NT2/D1 (cell line): ENCODE data around the gene TRMT61A.

ENCODE experiments used
- DNase-seq: peaks from one replicate; pipeline ENCODE4 v3.0.0-alpha.2; 2011; ENCODE audit warnings: low read depth, low spot score
- H3K27me3 ChIP-seq: 2 replicates; pipeline ENCODE4 v1.6.0; 2011; ENCODE audit warnings: mild to moderate bottlenecking; ENCODE audit not compliant: insufficient read length, insufficient read depth
- H3K36me3 ChIP-seq: 2 replicates; pipeline ENCODE4 v1.6.1; 2011; ENCODE audit warnings: mild to moderate bottlenecking, low read length, mixed read lengths; ENCODE audit not compliant: insufficient read depth, insufficient read length
- H3K4me1 ChIP-seq: 2 replicates; pipeline ENCODE4 v1.5.1; 2011; ENCODE audit not compliant: insufficient read depth, insufficient read length
- H3K4me3 ChIP-seq: 2 replicates; pipeline ENCODE4 v1.5.1; 2011; ENCODE audit warnings: low read depth; ENCODE audit not compliant: insufficient read length
- H3K9ac ChIP-seq: 2 replicates; pipeline ENCODE4 v1.6.0; 2011; ENCODE audit warnings: low read depth; ENCODE audit not compliant: insufficient read length
- H3K9me3 ChIP-seq: 2 replicates; pipeline ENCODE4 v1.5.1; 2011; ENCODE audit warnings: mild to moderate bottlenecking, low read length; ENCODE audit not compliant: insufficient read depth
- SUZ12 ChIP-seq: IDR thresholded peaks from 2 replicates; pipeline ENCODE4 v1.6.1; 2011; ENCODE audit not compliant: insufficient read length, insufficient read depth; ENCODE audit errors: extremely low read depth
- YY1 ChIP-seq: IDR thresholded peaks from 2 replicates; pipeline ENCODE4 v1.6.1; 2011; ENCODE audit not compliant: insufficient read length, insufficient read depth
- ZNF274 ChIP-seq: IDR thresholded peaks from 2 replicates; pipeline ENCODE4 v1.6.1; 2011; ENCODE audit warnings: mild to moderate bottlenecking, low read depth, low read length

TRMT61A gene

DNA sequence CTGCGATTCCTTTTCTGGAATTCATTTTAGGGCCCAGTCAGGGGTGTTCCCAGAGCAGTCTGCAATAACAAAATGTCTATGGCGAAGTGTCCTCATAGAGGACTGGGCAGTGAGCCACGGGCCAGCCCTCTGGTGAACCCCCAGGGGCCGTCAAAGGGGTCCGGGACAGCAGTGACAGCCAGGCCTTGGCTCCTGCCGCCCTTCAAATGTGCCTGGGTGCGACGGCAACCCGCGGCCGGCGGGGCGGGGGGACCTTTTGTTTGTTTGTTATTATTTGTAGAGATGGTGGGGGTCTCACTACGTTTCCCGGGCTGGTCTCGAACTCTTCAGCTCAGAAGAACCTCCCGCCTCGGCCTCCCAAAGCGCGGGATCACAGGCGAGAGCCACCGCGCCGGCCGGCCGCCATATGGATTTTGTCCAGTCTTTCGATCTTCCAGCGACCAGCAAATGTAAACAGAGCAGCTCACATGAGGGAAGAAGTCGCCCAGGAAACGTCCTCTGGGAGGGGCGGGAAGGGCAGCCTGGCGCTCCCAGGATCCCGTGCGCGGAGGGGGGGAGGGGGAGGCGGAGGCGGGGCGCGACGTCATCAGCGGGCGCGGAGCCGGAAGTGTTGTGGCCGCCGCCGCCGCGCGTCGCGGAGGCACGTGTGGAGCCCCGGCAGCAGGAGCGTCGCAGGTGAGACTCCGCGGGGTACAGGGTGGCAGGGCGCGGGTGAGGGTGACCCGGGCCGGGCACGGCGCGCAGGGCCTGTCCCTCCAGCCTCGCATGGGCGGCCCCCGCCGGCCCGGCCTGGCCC, at the start of gene TRMT61A:
Gene TRMT61A, plus strand, starts transcription at position 610 of the 796 bp plus-strand sequence. CDS start 783 bp downstream, outside the sequence.
- peaks cover 37% of the 10 kb centered on the region for H3K36me3 ChIP-seq
- peaks cover 16% of the 10 kb centered on the region for H3K4me1 ChIP-seq
- no peak for TF ChIP-seq YY1
- TF ChIP-seq SUZ12 = no peak
- no peak for TF ChIP-seq ZNF274
- peaks cover 10% of the 10 kb centered on the region for H3K27me3 ChIP-seq
- H3K9me3 ChIP-seq = no peaks in the 10 kb centered on the region
- peak within 1 kb of the TSS; percentile 93 for H3K4me3 ChIP-seq
- H3K9ac ChIP-seq = peak within 1 kb of the TSS; percentile 91
- DNase-seq = peak; percentile 44

DNA sequence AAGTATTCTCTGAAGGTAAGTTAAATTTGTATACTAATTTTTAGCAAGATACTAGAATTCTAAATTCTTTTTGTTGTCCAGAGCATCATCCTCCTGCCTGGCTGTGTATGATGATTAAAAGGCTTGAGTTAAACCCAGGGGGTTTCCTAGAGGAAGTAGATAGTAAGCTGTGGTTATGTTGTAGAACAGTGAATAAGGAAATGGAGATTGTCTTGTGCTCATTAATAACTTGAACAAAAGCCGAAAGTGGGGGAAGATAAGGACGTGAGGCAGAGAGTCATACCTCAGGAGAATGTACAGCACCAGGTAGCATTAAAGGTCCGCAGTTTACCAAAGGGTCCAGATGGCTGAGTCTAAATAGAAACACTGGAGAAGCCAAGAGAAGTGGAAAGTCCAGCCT, 48.4 kb upstream of the TRMT61A start:
- no peak overlapping the region for H3K9ac ChIP-seq
- peaks cover 52% of the 10 kb centered on the region for H3K36me3 ChIP-seq
- H3K27me3 ChIP-seq = no peaks in the 10 kb centered on the region
- TF ChIP-seq ZNF274 = no peak
- no peaks in the 10 kb centered on the region for H3K4me1 ChIP-seq
- no peak overlapping the region for H3K4me3 ChIP-seq
- DNase-seq = no peak
- no peaks in the 10 kb centered on the region for H3K9me3 ChIP-seq

DNA sequence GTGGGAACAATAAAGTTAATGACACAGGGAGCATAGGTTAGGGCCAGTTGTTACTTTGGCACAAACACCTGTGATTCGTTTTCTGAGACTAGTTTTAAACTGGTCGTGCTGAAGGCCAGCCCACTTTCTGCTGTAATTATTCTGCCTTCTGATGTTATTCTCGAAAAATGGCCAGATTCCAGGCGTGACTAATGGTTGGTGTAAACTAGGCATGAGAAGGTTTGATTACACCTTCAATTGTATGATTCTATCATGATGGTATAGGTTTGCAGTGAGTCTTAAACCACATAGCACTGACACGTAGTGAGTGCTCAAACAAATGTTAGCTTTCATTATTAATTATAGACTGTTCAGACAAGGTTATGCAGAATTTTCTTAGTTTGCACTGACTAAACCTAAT, 45.4 kb upstream of the TRMT61A start:
- no peak overlapping the region for H3K4me3 ChIP-seq
- no peaks in the 10 kb centered on the region for H3K27me3 ChIP-seq
- no peak overlapping the region for H3K9ac ChIP-seq
- TF ChIP-seq YY1 (no peak), SUZ12 (no peak), ZNF274 (no peak)
- H3K4me1 ChIP-seq = no peaks in the 10 kb centered on the region
- H3K9me3 ChIP-seq = no peaks in the 10 kb centered on the region
- DNase-seq = no peak
- H3K36me3 ChIP-seq = peaks cover 39% of the 10 kb centered on the region

DNA sequence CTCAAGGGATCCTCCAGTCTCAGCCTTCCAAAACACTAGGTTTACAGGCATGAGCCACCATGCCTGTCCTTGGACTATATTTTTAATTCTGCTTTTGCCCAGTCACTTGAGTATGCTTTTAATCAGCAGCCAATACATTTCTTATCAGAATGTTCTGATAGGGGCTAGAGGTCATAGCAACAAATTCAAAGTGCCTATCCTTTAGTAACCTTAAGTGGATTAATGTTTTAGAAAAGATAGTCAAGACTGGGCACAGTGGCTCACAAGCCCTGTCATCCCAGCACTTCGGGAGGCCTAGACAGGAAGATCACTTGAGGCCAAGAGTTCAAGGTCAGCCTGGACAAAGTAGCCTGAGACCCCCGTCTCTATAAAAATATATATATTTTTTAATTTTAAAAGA, 43.5 kb upstream of the TRMT61A start:
- no peak for TF ChIP-seq ZNF274
- TF ChIP-seq YY1 = no peak
- TF ChIP-seq SUZ12 = no peak
- no peaks in the 10 kb centered on the region for H3K27me3 ChIP-seq
- no peak for DNase-seq
- H3K36me3 ChIP-seq = peaks cover 36% of the 10 kb centered on the region
- H3K9ac ChIP-seq = no peak overlapping the region
- no peaks in the 10 kb centered on the region for H3K9me3 ChIP-seq
- H3K4me1 ChIP-seq = no peaks in the 10 kb centered on the region
- no peak overlapping the region for H3K4me3 ChIP-seq

DNA sequence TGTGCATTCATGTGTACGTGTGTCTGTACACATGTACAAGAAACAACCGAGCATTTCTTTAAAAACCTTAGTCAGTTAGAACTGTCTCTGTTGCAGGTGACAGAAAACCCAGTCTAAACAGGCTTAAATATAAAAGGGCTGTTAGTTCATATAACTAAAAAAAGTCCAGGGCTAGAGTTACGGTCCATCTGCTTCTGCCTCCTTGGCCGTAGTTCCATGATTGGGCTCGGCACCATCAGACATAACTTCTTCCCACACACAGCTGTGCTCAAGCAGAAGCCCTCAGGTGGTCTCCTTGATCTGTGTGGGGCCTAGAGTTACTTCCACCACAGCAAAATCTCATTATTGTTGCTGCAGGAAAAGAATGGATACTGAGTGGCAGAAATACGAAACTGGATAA, 40.9 kb upstream of the TRMT61A start:
- Histone ChIP-seq H3K4me1 (no peaks in the 10 kb centered on the region), H3K9ac (no peak overlapping the region), H3K9me3 (no peaks in the 10 kb centered on the region), H3K36me3 (peaks cover 39% of the 10 kb centered on the region), H3K27me3 (no peaks in the 10 kb centered on the region), H3K4me3 (no peak overlapping the region)
- no peak for DNase-seq
- TF ChIP-seq YY1 = no peak

DNA sequence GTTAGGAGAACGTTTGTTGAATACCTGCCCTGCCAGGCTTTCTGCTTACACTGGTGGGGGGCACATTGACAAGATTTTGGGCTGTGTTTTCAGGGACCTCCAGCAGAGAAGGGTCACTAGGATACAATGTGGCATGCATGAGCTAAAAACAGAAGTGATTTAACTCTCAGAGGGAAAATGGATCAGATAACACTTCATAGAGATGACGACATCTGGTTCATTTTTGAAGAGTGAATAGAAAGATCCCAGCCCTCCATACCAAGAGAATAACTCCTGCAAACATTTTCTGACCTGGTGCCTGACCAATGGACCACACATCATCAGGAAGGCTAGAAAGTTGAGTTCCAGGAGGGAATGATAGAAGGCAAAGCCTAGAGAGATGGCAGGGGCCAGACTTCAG, 40.0 kb upstream of the TRMT61A start:
- TF ChIP-seq SUZ12 (no peak), ZNF274 (no peak), YY1 (no peak)
- peaks cover 40% of the 10 kb centered on the region for H3K36me3 ChIP-seq
- no peaks in the 10 kb centered on the region for H3K9me3 ChIP-seq
- no peaks in the 10 kb centered on the region for H3K4me1 ChIP-seq
- no peak overlapping the region for H3K4me3 ChIP-seq
- no peak overlapping the region for H3K9ac ChIP-seq
- H3K27me3 ChIP-seq = no peaks in the 10 kb centered on the region
- no peak for DNase-seq

DNA sequence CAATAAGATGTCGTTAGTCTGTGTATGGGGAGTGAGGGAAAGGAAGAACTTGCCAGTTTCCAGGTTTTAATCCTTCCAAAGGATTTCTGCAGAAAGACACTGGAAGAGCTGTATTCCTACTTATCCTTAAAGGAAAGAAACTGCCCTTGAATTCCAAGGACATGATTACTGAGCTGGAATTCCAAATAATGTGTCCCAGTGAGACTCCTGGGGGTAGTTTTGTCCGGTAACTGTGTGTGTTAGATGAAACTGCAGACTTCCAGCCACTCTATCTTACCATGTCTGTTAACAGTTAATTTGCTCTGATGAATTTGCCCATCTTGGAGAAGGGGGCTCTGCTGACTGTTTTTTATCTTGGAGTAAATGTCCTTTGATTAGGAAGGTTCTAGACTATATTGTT, 39.4 kb upstream of the TRMT61A start:
- Histone ChIP-seq H3K9me3 (no peaks in the 10 kb centered on the region), H3K36me3 (peaks cover 43% of the 10 kb centered on the region), H3K4me3 (no peak overlapping the region), H3K4me1 (no peaks in the 10 kb centered on the region), H3K9ac (no peak overlapping the region), H3K27me3 (no peaks in the 10 kb centered on the region)
- TF ChIP-seq YY1 = no peak
- TF ChIP-seq SUZ12 = no peak
- TF ChIP-seq ZNF274 = no peak
- DNase-seq = no peak

DNA sequence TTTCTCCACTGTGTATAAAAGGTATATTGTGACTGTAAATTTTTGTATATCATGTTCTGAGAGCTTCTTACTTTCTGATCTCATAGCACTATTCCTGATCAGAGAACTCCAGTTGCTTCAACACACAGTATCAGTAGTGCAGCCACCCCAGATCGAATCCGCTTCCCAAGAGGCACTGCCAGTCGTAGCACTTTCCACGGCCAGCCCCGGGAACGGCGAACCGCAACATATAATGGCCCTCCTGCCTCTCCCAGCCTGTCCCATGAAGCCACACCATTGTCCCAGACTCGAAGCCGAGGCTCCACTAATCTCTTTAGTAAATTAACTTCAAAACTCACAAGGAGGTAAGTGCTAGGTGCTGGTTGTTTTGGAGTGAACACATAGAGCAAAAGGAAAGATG, 37.3 kb upstream of the TRMT61A start:
- H3K9ac ChIP-seq = no peak overlapping the region
- no peak for TF ChIP-seq YY1
- no peak for TF ChIP-seq SUZ12
- no peak for TF ChIP-seq ZNF274
- H3K36me3 ChIP-seq = peaks cover 53% of the 10 kb centered on the region
- no peaks in the 10 kb centered on the region for H3K9me3 ChIP-seq
- peaks cover 2% of the 10 kb centered on the region for H3K4me1 ChIP-seq
- H3K4me3 ChIP-seq = no peak overlapping the region
- DNase-seq = no peak
- no peaks in the 10 kb centered on the region for H3K27me3 ChIP-seq
